Tibial artery (tissue), 4 donors: ENCODE measurements around the gene UBE2R2.

ENCODE experiments used
- DNase-seq, 2 donors: peaks; one replicate each; pipeline ENCODE4 v3.0.0-alpha.2; 2019
- H3K27ac ChIP-seq, 2 donors: fragments of 200-600 bp; sonication (generic) in 1 of 2; 1 replicate in 1 of 2; 2 replicates in 1 of 2; pipeline ENCODE4 v1.5.1; 2018 to 2019; ENCODE audit warnings: mild to moderate bottlenecking in 1 of 2
- H3K27me3 ChIP-seq, 2 donors: fragments of 200-600 bp; sonication (generic) in 1 of 2; one replicate each; pipeline versions ENCODE4 v1.5.1 to v1.6.0; 2016 to 2019
- H3K36me3 ChIP-seq, 3 donors: fragments of 200-600 bp; sonication (generic) in 2 of 3; one replicate each; pipeline ENCODE4 v1.5.1; 2016 to 2019; ENCODE audit warnings: mild to moderate bottlenecking in 2 of 3
- H3K4me1 ChIP-seq, 4 donors: fragments of 200-600 bp; sonication (generic) in 2 of 4; 1 replicate in 3 of 4; 2 replicates in 1 of 4; pipeline ENCODE4 v1.5.1; 2016 to 2019
- H3K4me3 ChIP-seq, 2 donors: fragments of 200-600 bp; sonication (generic) in 1 of 2; 1 replicate in 1 of 2; 2 replicates in 1 of 2; pipeline ENCODE4 v1.5.1; 2018 to 2019; ENCODE audit warnings: mild to moderate bottlenecking in 2 of 2
- H3K9me3 ChIP-seq, 3 donors: fragments of 200-600 bp; sonication (generic) in 1 of 3; one replicate each; pipeline ENCODE4 v1.5.1; 2016 to 2019
- intact Hi-C: fragments of 100-400 bp; cut with DNase I; formaldehyde crosslinking; loops from one replicate; pipeline ENCODE4 v1.15.0; 2023; ENCODE audit warnings: low total_unique reads
- TF ChIP-seq, protein P1 (sequence below), 2 experiments: fragments of 200-600 bp in 1 of 2; fragments of 450-650 bp in 1 of 2; IDR thresholded peaks; one replicate each; pipeline ENCODE4 v1.5.1; 2017 to 2019; ENCODE audit warnings: antibody characterized with exemption in 2 of 2, mild to moderate bottlenecking in 1 of 2, moderate library complexity in 1 of 2

The UBE2R2 gene

GRCh38 chr9:33877727-33878489 is 60.9 kb downstream of the UBE2R2 start:
- Histone ChIP-seq H3K27ac (no peak overlapping the region), H3K9me3 (no peaks in the 10 kb centered on the region), H3K4me1 (peaks cover 0 to 50% (median 8%) of the 10 kb centered on the region in 4 donors), H3K4me3 (no peak overlapping the region), H3K27me3 (no peaks in the 10 kb centered on the region), H3K36me3 (no peaks in the 10 kb centered on the region)
- TF ChIP-seq, protein P1, sequence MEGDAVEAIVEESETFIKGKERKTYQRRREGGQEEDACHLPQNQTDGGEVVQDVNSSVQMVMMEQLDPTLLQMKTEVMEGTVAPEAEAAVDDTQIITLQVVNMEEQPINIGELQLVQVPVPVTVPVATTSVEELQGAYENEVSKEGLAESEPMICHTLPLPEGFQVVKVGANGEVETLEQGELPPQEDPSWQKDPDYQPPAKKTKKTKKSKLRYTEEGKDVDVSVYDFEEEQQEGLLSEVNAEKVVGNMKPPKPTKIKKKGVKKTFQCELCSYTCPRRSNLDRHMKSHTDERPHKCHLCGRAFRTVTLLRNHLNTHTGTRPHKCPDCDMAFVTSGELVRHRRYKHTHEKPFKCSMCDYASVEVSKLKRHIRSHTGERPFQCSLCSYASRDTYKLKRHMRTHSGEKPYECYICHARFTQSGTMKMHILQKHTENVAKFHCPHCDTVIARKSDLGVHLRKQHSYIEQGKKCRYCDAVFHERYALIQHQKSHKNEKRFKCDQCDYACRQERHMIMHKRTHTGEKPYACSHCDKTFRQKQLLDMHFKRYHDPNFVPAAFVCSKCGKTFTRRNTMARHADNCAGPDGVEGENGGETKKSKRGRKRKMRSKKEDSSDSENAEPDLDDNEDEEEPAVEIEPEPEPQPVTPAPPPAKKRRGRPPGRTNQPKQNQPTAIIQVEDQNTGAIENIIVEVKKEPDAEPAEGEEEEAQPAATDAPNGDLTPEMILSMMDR (IDR thresholded peaks at IDR 0.05) = no peak
- intact Hi-C loops = no loop called here
- no peak for DNase-seq

GRCh38 chr9:33878691-33879366 is 61.9 kb downstream of the UBE2R2 start:
- Histone ChIP-seq H3K4me1 (peaks cover 0 to 56% (median 8%) of the 10 kb centered on the region in 4 donors), H3K36me3 (no peaks in the 10 kb centered on the region), H3K27ac (no peak overlapping the region), H3K9me3 (no peaks in the 10 kb centered on the region), H3K27me3 (no peaks in the 10 kb centered on the region), H3K4me3 (no peak overlapping the region)
- intact Hi-C loops = no loop called here
- TF ChIP-seq, protein P1 (IDR thresholded peaks at IDR 0.05) = no peak
- DNase-seq = no peak

GRCh38 chr9:33880211-33881089 is 63.5 kb downstream of the UBE2R2 start:
- Histone ChIP-seq H3K36me3 (no peaks in the 10 kb centered on the region), H3K27me3 (no peaks in the 10 kb centered on the region), H3K9me3 (no peaks in the 10 kb centered on the region), H3K27ac (no peak overlapping the region), H3K4me1 (peaks cover 0 to 68% (median 15%) of the 10 kb centered on the region in 4 donors), H3K4me3 (no peak overlapping the region)
- TF ChIP-seq, protein P1 (IDR thresholded peaks at IDR 0.05) = no peak
- no peak for DNase-seq
- intact Hi-C loops = no loop called here

DNA sequence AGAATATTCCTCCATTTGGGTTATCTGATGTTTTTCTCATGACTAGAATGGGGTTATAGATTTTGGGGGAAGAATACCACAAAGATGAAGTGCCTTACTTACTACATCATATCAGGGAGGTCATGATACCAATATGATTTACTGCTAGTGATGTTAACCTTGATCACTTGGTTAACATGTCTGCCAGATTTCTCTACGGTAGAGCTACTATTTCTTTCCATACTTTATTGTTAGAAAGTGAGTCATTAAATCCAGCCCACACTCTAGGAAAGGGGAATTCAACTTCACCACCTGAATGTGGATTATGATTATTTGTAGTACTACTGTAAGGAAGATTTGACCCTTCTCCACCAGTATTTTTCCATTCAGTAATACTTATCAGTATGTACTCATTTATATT is 64.7 kb downstream of the UBE2R2 start:
- H3K4me1 ChIP-seq = peaks cover 0 to 69% (median 21%) of the 10 kb centered on the region in 4 donors
- TF ChIP-seq, protein P1 (IDR thresholded peaks at IDR 0.05) = no peak
- no peaks in the 10 kb centered on the region for H3K9me3 ChIP-seq
- no peak overlapping the region for H3K27ac ChIP-seq
- H3K36me3 ChIP-seq = no peaks in the 10 kb centered on the region
- no peak for DNase-seq
- intact Hi-C loops = no loop called here
- H3K4me3 ChIP-seq = no peak overlapping the region
- no peaks in the 10 kb centered on the region for H3K27me3 ChIP-seq

DNA sequence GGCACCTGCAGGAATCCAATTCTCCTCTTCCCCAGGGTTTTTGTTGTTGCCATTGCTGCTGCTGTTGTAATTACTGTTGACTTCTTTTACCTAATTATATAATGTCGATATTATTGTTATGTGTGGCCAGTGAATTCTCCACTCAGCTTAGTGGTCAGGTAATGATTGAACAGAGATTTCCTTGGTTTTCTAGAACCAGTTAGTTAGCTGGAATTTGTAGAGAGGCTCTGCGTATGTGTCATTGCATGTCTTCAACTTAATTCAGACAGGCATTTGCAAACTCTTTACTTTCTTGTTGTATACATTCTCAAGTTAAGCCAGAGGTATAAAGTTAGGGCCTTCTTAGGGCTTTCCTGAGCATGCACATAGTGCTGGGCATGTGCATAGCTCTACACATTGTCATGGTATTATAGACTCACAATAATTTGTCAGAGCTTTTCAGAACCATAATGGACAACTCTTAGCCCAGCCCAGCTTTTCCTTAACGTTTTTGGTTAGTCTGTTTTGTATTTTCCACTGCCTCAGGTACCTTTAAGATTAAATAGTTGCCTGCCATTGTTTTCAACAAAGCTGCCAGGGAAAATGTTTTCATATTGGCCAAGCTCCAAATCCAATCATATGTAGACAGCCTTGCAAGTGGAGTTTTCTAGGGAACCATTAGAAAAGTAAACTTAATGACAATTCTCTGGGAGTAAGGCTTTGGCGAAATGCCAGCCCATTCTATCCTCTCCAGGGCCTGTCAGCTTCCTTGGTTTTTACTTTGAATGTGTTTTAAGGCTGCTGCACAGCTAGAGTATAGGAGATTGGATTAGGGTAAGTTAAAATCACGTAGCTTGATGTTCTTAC is 68.1 kb downstream of the UBE2R2 start:
- no peak for DNase-seq
- intact Hi-C loops = no loop called here

More for the DNA sequence above, 68.1 kb downstream of the UBE2R2 start:
- Histone ChIP-seq H3K4me1 (peaks cover 0 to 42% (median 18%) of the 10 kb centered on the region in 4 donors), H3K27ac (no peak overlapping the region), H3K36me3 (peaks cover 0 to 7% (median 6%) of the 10 kb centered on the region in 3 donors), H3K9me3 (no peaks in the 10 kb centered on the region), H3K27me3 (no peaks in the 10 kb centered on the region), H3K4me3 (no peak overlapping the region)
- TF ChIP-seq, protein P1 (IDR thresholded peaks at IDR 0.05) = no peak
